Measurements from ENCODE around the gene DAPK1.
"Not testable (repeated sequence)": the region's sequence is repeated elsewhere in the genome, so short reads cannot be mapped to it uniquely, and the experiment has no call there.

DNA sequence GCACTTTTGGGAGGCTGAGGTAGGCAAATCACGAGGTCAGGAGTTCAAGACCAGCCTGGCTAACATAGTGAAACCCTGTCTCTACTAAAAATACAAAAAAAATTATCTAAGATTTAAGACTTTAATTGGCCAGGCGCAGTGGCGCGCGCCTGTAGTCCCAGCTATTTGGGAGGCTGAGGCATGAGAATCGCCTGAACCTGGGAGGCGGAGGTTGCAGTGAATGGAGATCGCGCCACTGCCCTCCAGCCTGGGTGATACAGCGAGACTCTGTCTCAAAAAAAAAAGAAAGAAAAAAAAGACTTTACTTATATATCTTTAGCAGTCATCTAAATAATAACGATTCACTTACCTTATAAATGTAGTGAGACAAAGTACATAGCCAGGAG lies 3.6 kb downstream of the DAPK1 start:
- not testable (repeated sequence) for TF ChIP-seq CTCF (IDR thresholded peaks at IDR 0.05); POLR2AphosphoS5 (IDR thresholded peaks at IDR 0.05); EP300 (IDR thresholded peaks at IDR 0.05; ENCODE audit: low read depth); POLR2A (IDR thresholded peaks at IDR 0.05)

Data from transverse colon (tissue), 4 donors.